IMR-90 (cell line): ENCODE results near the gene GPR17. TPM values are rescaled to one million over a fixed set of nuclear protein-coding genes. Genes with fewer than 3 reads are reported as not detected.

Source experiments
- ATAC-seq: fragments of 200-7000 bp; cut with Tn5 transposase; 2 replicates; pipeline ENCODE4 v1.9.1; 2020; ENCODE audit warnings: low read depth, mild to moderate bottlenecking, moderate library complexity
- BruUV-seq: library from RNA; stranded (reverse); fragments of 400-500 nt; replicated peaks from 2 replicates; lab custom pipeline; 2021; lab: Mats Ljungman, UMichigan
- CTCF ChIA-PET: fragments of 300-600 bp; formaldehyde crosslinking; extraction: SDS; loops from one replicate; lab custom pipeline; 2021; ENCODE audit warnings: antibody characterized with exemption; lab: Yijun Ruan, JAX
- POLR2A ChIA-PET: fragments of 300-600 bp; sonication (Branson Sonifier 250); formaldehyde crosslinking; loops from one replicate; lab custom pipeline; 2022; ENCODE audit warnings: antibody characterized with exemption; ENCODE audit not compliant: unreplicated experiment; lab: Charles Lee
- DNase-seq: peaks from one replicate; pipeline ENCODE4 v3.0.0; 2013
- H2AFZ ChIP-seq: replicated peaks from 2 replicates; pipeline ENCODE3; 2013; ENCODE audit warnings: low read length, mild to moderate bottlenecking; ENCODE audit not compliant: poor library complexity
- H2AK5ac ChIP-seq: 2 replicates; pipeline ENCODE4 v1.6.1; 2013; ENCODE audit warnings: low read depth, low read length, inconsistent platforms
- H2AK9ac ChIP-seq: replicated peaks from 2 replicates; pipeline ENCODE3; 2013; ENCODE audit warnings: mild to moderate bottlenecking, low read depth, low read length, moderate library complexity; ENCODE audit not compliant: poor library complexity
- H2BK120ac ChIP-seq: 2 replicates; pipeline ENCODE4 v1.6.1; 2013; ENCODE audit warnings: low read depth, low read length, inconsistent platforms
- H2BK15ac ChIP-seq: 3 replicates; pipeline ENCODE4 v1.6.1; 2013; ENCODE audit warnings: low read depth, low read length, inconsistent platforms
- H2BK20ac ChIP-seq: 2 replicates; pipeline ENCODE4 v1.6.1; 2013; ENCODE audit warnings: low read depth, mild to moderate bottlenecking, inconsistent platforms, low read length, moderate library complexity
- H2BK5ac ChIP-seq: 2 replicates; pipeline ENCODE4 v1.6.1; 2013; ENCODE audit warnings: mild to moderate bottlenecking, low read depth, low read length, inconsistent platforms; ENCODE audit not compliant: poor library complexity, severe bottlenecking
- H3K14ac ChIP-seq: replicated peaks from 2 replicates; pipeline ENCODE4 v1.6.1; 2013; ENCODE audit warnings: low read depth, low read length, inconsistent platforms
- H3K18ac ChIP-seq: 2 replicates; pipeline ENCODE4 v1.6.1; 2013; ENCODE audit warnings: low read depth, low read length, control low read depth
- H3K23ac ChIP-seq: 2 replicates; pipeline ENCODE4 v1.6.1; 2013; ENCODE audit warnings: low read depth, low read length, inconsistent platforms
- H3K27ac ChIP-seq: 2 replicates; pipeline ENCODE4 v1.5.1; 2013; ENCODE audit warnings: mild to moderate bottlenecking, control low read depth, low read length; ENCODE audit not compliant: insufficient read depth
- H3K27me3 ChIP-seq: 2 replicates; pipeline ENCODE4 v1.6.1; 2013; ENCODE audit warnings: low read length; ENCODE audit not compliant: control insufficient read depth, insufficient read depth
- H3K36me3 ChIP-seq: 2 replicates; pipeline ENCODE4 v1.6.1; 2013; ENCODE audit warnings: low read length, mixed read lengths; ENCODE audit not compliant: control insufficient read depth, insufficient read depth
- H3K4ac ChIP-seq: 2 replicates; pipeline ENCODE4 v1.6.1; 2013; ENCODE audit warnings: low read depth, low read length, inconsistent platforms
- H3K4me1 ChIP-seq: 2 replicates; pipeline ENCODE4 v1.6.1; 2013; ENCODE audit warnings: low read length, mixed read lengths; ENCODE audit not compliant: control insufficient read depth, insufficient read depth
- H3K4me2 ChIP-seq: 2 replicates; pipeline ENCODE4 v1.6.1; 2013; ENCODE audit warnings: low read depth, mild to moderate bottlenecking, control low read depth, low read length, moderate library complexity
- H3K4me3 ChIP-seq: 2 replicates; pipeline ENCODE4 v1.5.1; 2013; ENCODE audit warnings: low read depth, mild to moderate bottlenecking, control low read depth, low read length, moderate library complexity; ENCODE audit not compliant: insufficient read depth
- H3K56ac ChIP-seq: 2 replicates; pipeline ENCODE4 v1.6.1; 2013; ENCODE audit warnings: low read length, inconsistent platforms; ENCODE audit not compliant: insufficient read depth; ENCODE audit errors: extremely low read depth
- H3K79me1 ChIP-seq, 2 experiments: 2 replicates each; pipeline ENCODE4 v1.6.1; 2013; ENCODE audit warnings: low read length in 2 of 2, inconsistent platforms in 1 of 2, low read depth in 1 of 2
- H3K9ac ChIP-seq: 2 replicates; pipeline ENCODE4 v1.6.1; 2013; ENCODE audit warnings: low read depth, low read length, control low read depth
- H3K9me1 ChIP-seq: 2 replicates; pipeline ENCODE4 v1.6.1; 2013; ENCODE audit warnings: low read length, inconsistent platforms; ENCODE audit not compliant: insufficient read depth
- H3K9me3 ChIP-seq: 2 replicates; pipeline ENCODE4 v1.6.1; 2013; ENCODE audit warnings: low read length; ENCODE audit not compliant: control insufficient read depth, insufficient read depth
- H4K20me1 ChIP-seq: 2 replicates; pipeline ENCODE4 v1.6.1; 2013; ENCODE audit warnings: low read length, inconsistent platforms; ENCODE audit not compliant: insufficient read depth
- H4K5ac ChIP-seq: 2 replicates; pipeline ENCODE4 v1.6.1; 2013; ENCODE audit warnings: mild to moderate bottlenecking, low read depth, low read length, control low read depth
- H4K8ac ChIP-seq, 2 experiments: 2 replicates each; pipeline ENCODE4 v1.6.1; 2013; ENCODE audit warnings: low read depth in 2 of 2, low read length in 2 of 2, control low read depth in 1 of 2, inconsistent platforms in 1 of 2
- H4K91ac ChIP-seq: 2 replicates; pipeline ENCODE4 v1.6.1; 2013; ENCODE audit warnings: low read depth, low read length, inconsistent platforms; ENCODE audit not compliant: insufficient read depth
- BHLHE40 ChIP-seq: fragments of 150-350 bp; IDR thresholded peaks from 2 replicates; pipeline ENCODE4 v1.6.1; 2016; ENCODE audit warnings: mild to moderate bottlenecking, low read depth, low read length
- CHD1 ChIP-seq: IDR thresholded peaks from 2 replicates; pipeline ENCODE4 v1.6.1; 2012; ENCODE audit warnings: low read depth, low read length, improper control_type of control experiment
- MAFK ChIP-seq: IDR thresholded peaks from 2 replicates; pipeline ENCODE4 v1.6.1; 2012; ENCODE audit warnings: low read depth, low read length, improper control_type of control experiment
- MAZ ChIP-seq: IDR thresholded peaks from 2 replicates; pipeline ENCODE4 v1.6.1; 2012; ENCODE audit warnings: low read depth, mild to moderate bottlenecking, low read length, improper control_type of control experiment, moderate library complexity, borderline replicate concordance
- MXI1 ChIP-seq: IDR thresholded peaks from 2 replicates; pipeline ENCODE4 v1.6.1; 2012; ENCODE audit warnings: low read depth, mild to moderate bottlenecking, low read length, moderate library complexity, borderline replicate concordance
- NFE2L2 ChIP-seq: fragments of 150-350 bp; IDR thresholded peaks from 2 replicates; pipeline ENCODE4 v1.6.1; 2016; ENCODE audit warnings: low read depth, mild to moderate bottlenecking, low read length
- RCOR1 ChIP-seq: IDR thresholded peaks from 2 replicates; pipeline ENCODE4 v1.6.1; 2012; ENCODE audit warnings: mild to moderate bottlenecking, low read length, improper control_type of control experiment; ENCODE audit not compliant: insufficient replicate concordance
- SMC3 ChIP-seq: fragments of 150-350 bp; IDR thresholded peaks from 2 replicates; pipeline ENCODE4 v1.6.1; 2016; ENCODE audit warnings: low read depth, mild to moderate bottlenecking, antibody characterized with exemption, low read length, moderate library complexity
- WGBS, 2 experiments: methylation state at CpG; one replicate each; pipeline versions ENCODE4 v1.1.5 to v1.1.7; 2013; ENCODE audit warnings: missing lambda C conversion rate in 2 of 2; ENCODE audit not compliant: insufficient read length in 1 of 2; ENCODE audit errors: extremely low coverage in 2 of 2; 5-methylcytosine and 5-hydroxymethylcytosine counted together
- dilution Hi-C: fragments of 300-500 bp; cut with HindIII; formaldehyde crosslinking; loops from one replicate; pipeline ENCODE4 v1.14.3; 2018; ENCODE audit warnings: low sequenced_read_pairs; ENCODE audit not compliant: unreplicated experiment
- in situ Hi-C: fragments of 300-500 bp; cut with MboI; formaldehyde crosslinking; loops from 3 replicates; pipeline ENCODE4 v1.14.3; 2019; ENCODE audit warnings: low sequenced_read_pairs, inconsistent platforms, mixed read lengths
- intact Hi-C: fragments of 100-400 bp; cut with micrococcal nuclease; formaldehyde crosslinking; loops from 2 replicates; pipeline ENCODE4 v1.10.0; 2022
- polyA plus RNA-seq, 3 experiments: library from polyadenylated mRNA; depleted of rRNA; stranded (reverse); fragments of >200 nt; gene quantifications; 2 replicates each; pipeline ENCODE4 v1.2.3, GENCODE V29; 2012; ENCODE audit warnings: low replicate concordance in 1 of 3
- total RNA-seq: library from RNA; depleted of rRNA; stranded (reverse); fragments of >200 nt; gene quantifications from 2 replicates; pipeline ENCODE4 v1.2.3, GENCODE V29; 2012
- TF ChIP-seq, protein P1 (sequence below): conservative IDR thresholded peaks from 2 replicates; pipeline ENCODE4 v1.5.1; 2012; ENCODE audit warnings: mild to moderate bottlenecking, low read depth, low read length, improper control_type of control experiment
- TF ChIP-seq, protein P2 (sequence below): fragments of 150-350 bp; IDR thresholded peaks from 2 replicates; pipeline ENCODE4 v1.6.1; 2016; ENCODE audit warnings: low read depth, mild to moderate bottlenecking, low read length, moderate library complexity, borderline replicate concordance
- TF ChIP-seq, protein P3 (sequence below): fragments of 150-350 bp; IDR thresholded peaks from 2 replicates; pipeline ENCODE4 v1.6.1; 2017; ENCODE audit warnings: mild to moderate bottlenecking, antibody characterized with exemption, low read length, low read depth

The GPR17 gene
- total and polyA plus RNA-seq, 2 of the 4 experiments (the other 2 are of a cell fraction), result not detected

DNA sequence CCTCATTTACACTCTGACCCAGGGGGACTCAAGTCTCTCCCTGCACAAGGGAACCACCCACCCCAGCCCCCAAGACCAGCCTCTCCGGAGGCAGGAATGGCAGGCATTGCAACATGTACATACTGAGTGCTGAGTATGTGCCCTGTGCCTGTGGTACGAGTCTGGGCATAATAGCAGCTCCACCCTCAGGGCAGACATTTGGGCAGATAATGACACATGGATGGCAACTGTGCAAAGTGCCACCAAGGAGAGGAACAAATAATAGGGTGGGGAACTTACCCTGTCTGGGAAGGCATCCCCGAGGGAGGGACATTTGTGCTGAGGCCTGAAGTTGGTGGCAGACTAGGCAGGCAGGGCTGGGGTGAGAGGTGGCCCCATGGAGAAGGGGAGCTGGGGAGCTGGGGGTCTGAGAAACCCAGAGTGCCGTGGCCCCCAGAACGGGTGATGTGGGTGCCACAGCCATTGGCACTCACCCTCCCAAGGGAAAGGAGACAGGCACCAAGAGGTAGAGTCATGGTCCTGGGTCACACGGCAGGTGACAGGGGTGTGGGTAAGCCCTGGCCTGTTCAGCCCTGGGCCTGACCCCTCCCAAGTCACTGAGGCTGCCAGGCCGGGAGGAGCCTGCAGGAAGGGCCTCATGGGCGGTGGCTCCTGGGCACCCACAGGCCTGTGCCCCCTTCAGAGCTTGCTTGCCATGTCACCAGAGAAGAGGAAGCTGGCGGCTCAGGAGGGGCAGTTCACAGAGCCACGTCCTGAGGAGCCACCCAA is 15.7 kb upstream of the GPR17 start:
- Histone ChIP-seq H2AK5ac (no peak overlapping the region), H4K5ac (no peak overlapping the region), H2BK15ac (no peak overlapping the region), H3K27ac (no peak overlapping the region), H3K56ac (no peak overlapping the region; the same call in 1 of the 2 replicates), H3K14ac (no peak overlapping the region), H4K20me1 (no peaks in the 10 kb centered on the region), H3K4ac (no peak overlapping the region), H3K9me3 (no peaks in the 10 kb centered on the region), H2AK9ac (peak overlapping the region; percentile 50), H2BK20ac (no peak overlapping the region), H3K18ac (no peak overlapping the region), H4K8ac (no peak overlapping the region), H3K23ac (no peak overlapping the region), H3K9ac (no peak overlapping the region), H3K4me3 (no peak overlapping the region), H2BK120ac (no peak overlapping the region), H3K9me1 (no peaks in the 10 kb centered on the region), H3K4me1 (peaks cover 2% of the 10 kb centered on the region; the same call in 1 of the 2 replicates), H4K91ac (no peak overlapping the region), H3K27me3 (no peaks in the 10 kb centered on the region; the same call in 1 of the 2 replicates), H3K36me3 (no peaks in the 10 kb centered on the region), H2BK5ac (no peak overlapping the region), H3K4me2 (no peak overlapping the region), H3K79me1 (no peaks in the 10 kb centered on the region), H2AFZ (peak overlapping the region; percentile 51)
- WGBS, 2 experiments, result 83% methylated on average over 2 of the region's 10 CpGs; no CpG with 5 or more reads in 1 of the 2 experiments
- in situ Hi-C loops, result no loop called here
- no TSS peak for BruUV-seq
- TF ChIP-seq, protein P1, sequence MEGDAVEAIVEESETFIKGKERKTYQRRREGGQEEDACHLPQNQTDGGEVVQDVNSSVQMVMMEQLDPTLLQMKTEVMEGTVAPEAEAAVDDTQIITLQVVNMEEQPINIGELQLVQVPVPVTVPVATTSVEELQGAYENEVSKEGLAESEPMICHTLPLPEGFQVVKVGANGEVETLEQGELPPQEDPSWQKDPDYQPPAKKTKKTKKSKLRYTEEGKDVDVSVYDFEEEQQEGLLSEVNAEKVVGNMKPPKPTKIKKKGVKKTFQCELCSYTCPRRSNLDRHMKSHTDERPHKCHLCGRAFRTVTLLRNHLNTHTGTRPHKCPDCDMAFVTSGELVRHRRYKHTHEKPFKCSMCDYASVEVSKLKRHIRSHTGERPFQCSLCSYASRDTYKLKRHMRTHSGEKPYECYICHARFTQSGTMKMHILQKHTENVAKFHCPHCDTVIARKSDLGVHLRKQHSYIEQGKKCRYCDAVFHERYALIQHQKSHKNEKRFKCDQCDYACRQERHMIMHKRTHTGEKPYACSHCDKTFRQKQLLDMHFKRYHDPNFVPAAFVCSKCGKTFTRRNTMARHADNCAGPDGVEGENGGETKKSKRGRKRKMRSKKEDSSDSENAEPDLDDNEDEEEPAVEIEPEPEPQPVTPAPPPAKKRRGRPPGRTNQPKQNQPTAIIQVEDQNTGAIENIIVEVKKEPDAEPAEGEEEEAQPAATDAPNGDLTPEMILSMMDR, result no peak
- TF ChIP-seq, protein P2, sequence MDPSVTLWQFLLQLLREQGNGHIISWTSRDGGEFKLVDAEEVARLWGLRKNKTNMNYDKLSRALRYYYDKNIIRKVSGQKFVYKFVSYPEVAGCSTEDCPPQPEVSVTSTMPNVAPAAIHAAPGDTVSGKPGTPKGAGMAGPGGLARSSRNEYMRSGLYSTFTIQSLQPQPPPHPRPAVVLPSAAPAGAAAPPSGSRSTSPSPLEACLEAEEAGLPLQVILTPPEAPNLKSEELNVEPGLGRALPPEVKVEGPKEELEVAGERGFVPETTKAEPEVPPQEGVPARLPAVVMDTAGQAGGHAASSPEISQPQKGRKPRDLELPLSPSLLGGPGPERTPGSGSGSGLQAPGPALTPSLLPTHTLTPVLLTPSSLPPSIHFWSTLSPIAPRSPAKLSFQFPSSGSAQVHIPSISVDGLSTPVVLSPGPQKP, result no peak
- TF ChIP-seq MXI1 (no peak), MAZ (no peak), CHD1 (no peak), RCOR1 (no peak), SMC3 (no peak), NFE2L2 (no peak), BHLHE40 (no peak), MAFK (no peak)
- TF ChIP-seq, protein P3, sequence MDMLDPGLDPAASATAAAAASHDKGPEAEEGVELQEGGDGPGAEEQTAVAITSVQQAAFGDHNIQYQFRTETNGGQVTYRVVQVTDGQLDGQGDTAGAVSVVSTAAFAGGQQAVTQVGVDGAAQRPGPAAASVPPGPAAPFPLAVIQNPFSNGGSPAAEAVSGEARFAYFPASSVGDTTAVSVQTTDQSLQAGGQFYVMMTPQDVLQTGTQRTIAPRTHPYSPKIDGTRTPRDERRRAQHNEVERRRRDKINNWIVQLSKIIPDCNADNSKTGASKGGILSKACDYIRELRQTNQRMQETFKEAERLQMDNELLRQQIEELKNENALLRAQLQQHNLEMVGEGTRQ, result no peak
- DNase-seq (no peak), ATAC-seq (no peak)
- ChIA-PET POLR2A (no interaction called here), CTCF (no interaction called here)
- dilution Hi-C loops, result no loop called here
- intact Hi-C loops, result no loop called here
